RWPE2 (cell line): ENCODE measurements around the gene GAB2.

ENCODE experiments used
- ATAC-seq: fragments of 200-7000 bp; cut with Tn5 transposase; 3 replicates; pipeline ENCODE4 v1.9.1; 2021; ENCODE audit warnings: low read depth
- DNase-seq: peaks from one replicate; pipeline ENCODE4 v3.0.0-alpha.2; 2020; ENCODE audit warnings: low spot score
- H3K27ac ChIP-seq: fragments of 450-650 bp; 2 replicates; pipeline ENCODE4 v1.5.1; 2017; ENCODE audit warnings: mild to moderate bottlenecking; ENCODE audit not compliant: poor library complexity, severe bottlenecking
- H3K27me3 ChIP-seq: fragments of 250-450 bp; sonication (Bioruptor Pico); 2 replicates; pipeline ENCODE4 v1.5.1; 2021; ENCODE audit warnings: mild to moderate bottlenecking, moderate library complexity; ENCODE audit not compliant: insufficient read depth, poor library complexity, severe bottlenecking
- H3K36me3 ChIP-seq: fragments of 250-450 bp; sonication (Bioruptor Pico); 2 replicates; pipeline ENCODE4 v1.5.1; 2020; ENCODE audit warnings: low read depth, mild to moderate bottlenecking, moderate library complexity
- H3K4me1 ChIP-seq: fragments of 250-450 bp; sonication (Bioruptor Pico); 2 replicates; pipeline ENCODE4 v1.5.1; 2021; ENCODE audit warnings: mild to moderate bottlenecking, moderate library complexity; ENCODE audit not compliant: insufficient read depth, poor library complexity, severe bottlenecking
- H3K4me3 ChIP-seq: fragments of 250-450 bp; sonication (Bioruptor Pico); 2 replicates; pipeline ENCODE4 v1.5.1; 2021; ENCODE audit warnings: mild to moderate bottlenecking, moderate library complexity; ENCODE audit not compliant: severe bottlenecking
- H3K9me3 ChIP-seq: fragments of 250-450 bp; sonication (Bioruptor Pico); 2 replicates; pipeline ENCODE4 v1.5.1; 2021; ENCODE audit warnings: mild to moderate bottlenecking, moderate library complexity; ENCODE audit not compliant: severe bottlenecking
- TF ChIP-seq, protein P1 (sequence below): fragments of 450-650 bp; IDR thresholded peaks from one replicate; pipeline ENCODE4 v1.5.1; 2017; ENCODE audit warnings: mild to moderate bottlenecking, moderate library complexity; ENCODE audit not compliant: poor library complexity, severe bottlenecking

The GAB2 gene

DNA sequence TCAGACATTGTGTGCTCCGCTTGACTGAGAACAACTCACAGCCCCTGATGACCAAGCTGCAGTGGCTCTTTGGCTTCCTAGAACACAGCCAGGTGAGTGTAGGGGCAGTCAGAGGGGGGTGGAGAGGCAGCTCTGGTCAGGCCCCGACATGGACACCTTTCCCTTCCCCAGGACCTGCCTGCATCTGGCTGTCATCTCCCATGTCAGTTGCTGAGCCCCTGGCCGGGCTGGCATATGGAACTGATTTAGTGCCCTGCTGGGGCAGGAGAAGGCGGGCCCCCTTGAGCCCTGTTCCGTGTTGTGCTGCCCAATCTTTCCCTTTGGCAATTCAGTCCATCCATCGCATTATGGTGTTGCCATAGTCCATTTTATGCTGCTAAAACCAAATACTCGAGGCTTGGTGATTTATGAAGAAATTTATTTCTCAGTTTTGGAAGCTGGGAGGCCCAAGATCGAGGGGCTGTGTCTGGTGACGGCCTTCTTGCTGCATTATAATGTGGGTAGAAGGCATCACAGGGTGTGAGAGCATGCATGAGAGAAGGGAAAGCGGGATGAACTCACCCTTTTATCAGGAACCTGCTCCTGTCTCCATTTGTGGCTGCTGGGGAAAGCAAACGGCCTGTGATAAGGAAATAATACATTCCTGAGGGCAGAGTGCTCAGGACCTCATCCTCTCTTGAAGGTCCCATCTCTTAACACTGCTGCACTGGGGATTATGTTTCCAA lies 209.9 kb downstream of the GAB2 start:
- no peak overlapping the region for H3K27ac ChIP-seq
- peak; percentile 25 for DNase-seq
- no peak for ATAC-seq

DNA sequence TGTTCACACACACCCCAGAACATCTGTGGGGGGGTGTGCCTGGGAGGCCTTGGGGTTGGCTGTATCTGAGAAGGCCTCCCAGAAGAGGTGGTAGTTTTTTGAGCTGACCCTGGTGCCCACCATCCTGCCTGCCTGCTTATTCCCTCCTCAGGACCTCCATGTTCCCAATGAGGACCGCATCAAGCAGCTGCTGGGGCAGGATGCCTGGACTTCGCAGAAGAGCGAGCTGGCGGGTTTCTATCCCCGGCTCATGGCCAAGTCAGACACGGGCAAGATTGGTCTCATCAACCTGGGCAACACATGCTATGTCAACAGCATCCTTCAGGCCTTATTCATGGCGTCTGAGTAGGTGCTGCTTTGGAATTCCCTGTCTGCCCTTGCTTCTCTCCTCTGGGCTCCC lies 211.9 kb downstream of the GAB2 start:
- Histone ChIP-seq H3K4me3 (no peak overlapping the region), H3K4me1 (no peaks in the 10 kb centered on the region), H3K9me3 (no peaks in the 10 kb centered on the region), H3K27ac (no peak overlapping the region), H3K27me3 (no peaks in the 10 kb centered on the region), H3K36me3 (peaks cover 7% of the 10 kb centered on the region; the same call in 1 of the 2 replicates)
- TF ChIP-seq, protein P1, sequence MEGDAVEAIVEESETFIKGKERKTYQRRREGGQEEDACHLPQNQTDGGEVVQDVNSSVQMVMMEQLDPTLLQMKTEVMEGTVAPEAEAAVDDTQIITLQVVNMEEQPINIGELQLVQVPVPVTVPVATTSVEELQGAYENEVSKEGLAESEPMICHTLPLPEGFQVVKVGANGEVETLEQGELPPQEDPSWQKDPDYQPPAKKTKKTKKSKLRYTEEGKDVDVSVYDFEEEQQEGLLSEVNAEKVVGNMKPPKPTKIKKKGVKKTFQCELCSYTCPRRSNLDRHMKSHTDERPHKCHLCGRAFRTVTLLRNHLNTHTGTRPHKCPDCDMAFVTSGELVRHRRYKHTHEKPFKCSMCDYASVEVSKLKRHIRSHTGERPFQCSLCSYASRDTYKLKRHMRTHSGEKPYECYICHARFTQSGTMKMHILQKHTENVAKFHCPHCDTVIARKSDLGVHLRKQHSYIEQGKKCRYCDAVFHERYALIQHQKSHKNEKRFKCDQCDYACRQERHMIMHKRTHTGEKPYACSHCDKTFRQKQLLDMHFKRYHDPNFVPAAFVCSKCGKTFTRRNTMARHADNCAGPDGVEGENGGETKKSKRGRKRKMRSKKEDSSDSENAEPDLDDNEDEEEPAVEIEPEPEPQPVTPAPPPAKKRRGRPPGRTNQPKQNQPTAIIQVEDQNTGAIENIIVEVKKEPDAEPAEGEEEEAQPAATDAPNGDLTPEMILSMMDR, result no peak
- DNase-seq (no peak), ATAC-seq (no peak)

More for the DNA sequence above, 209.9 kb downstream of the GAB2 start:
- H3K9me3 ChIP-seq, result no peaks in the 10 kb centered on the region
- no peaks in the 10 kb centered on the region for H3K27me3 ChIP-seq
- 0 out of 2 replicates have a peak, but pooled peaks cover 4% of the 10 kb centered on the region for H3K36me3 ChIP-seq
- H3K4me1 ChIP-seq, result no peaks in the 10 kb centered on the region
- no peak overlapping the region for H3K4me3 ChIP-seq
- TF ChIP-seq, protein P1, result no peak

DNA sequence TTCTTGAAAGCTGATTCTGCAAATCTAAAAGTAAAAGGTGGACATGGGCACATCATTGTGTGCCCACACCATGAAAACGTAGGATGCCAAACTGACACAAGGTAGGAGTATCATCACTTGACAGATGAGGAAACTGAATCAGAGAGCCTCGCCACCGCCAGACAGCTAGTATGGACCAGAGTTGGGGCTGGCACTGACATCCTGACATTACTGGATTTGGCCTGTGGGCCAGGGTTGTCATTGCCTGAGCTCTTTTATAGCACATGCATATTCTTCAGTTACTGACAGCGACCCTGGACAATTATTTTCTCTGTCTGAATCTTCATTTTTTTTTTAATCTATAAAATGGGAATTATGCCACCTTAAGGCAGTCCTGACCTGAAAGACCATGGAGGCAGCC lies 212.4 kb downstream of the GAB2 start:
- Histone ChIP-seq H3K27me3 (no peaks in the 10 kb centered on the region), H3K27ac (no peak overlapping the region), H3K36me3 (peaks cover 7% of the 10 kb centered on the region; the same call in 1 of the 2 replicates), H3K9me3 (no peaks in the 10 kb centered on the region), H3K4me3 (no peak overlapping the region), H3K4me1 (no peaks in the 10 kb centered on the region)
- DNase-seq, result no peak
- no peak for ATAC-seq
- TF ChIP-seq, protein P1, result no peak

DNA sequence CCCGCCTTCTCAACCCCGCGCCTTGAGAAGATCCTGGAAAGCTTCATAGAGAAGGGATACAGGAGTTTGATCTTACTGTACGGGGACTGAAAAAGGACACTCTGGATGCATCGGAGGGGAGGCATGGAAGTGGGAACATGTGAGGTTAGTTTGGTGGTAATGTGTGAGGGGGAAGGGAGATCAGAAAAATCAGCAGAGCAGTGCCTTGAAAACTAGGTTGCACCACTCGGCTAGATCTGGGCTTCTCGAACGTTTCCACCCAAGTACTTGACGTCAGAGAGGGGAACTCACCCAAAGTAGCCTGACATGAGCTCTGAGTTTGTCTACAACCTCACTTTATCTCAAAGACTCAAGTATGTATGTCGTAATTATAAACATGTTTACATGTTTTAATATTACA lies 214.4 kb downstream of the GAB2 start:
- Histone ChIP-seq H3K4me3 (no peak overlapping the region), H3K4me1 (no peaks in the 10 kb centered on the region), H3K27ac (no peak overlapping the region), H3K36me3 (peaks cover 14% of the 10 kb centered on the region; the same call in 1 of the 2 replicates), H3K27me3 (no peaks in the 10 kb centered on the region), H3K9me3 (no peaks in the 10 kb centered on the region)
- TF ChIP-seq, protein P1, result no peak
- ATAC-seq (no peak), DNase-seq (no peak)

DNA sequence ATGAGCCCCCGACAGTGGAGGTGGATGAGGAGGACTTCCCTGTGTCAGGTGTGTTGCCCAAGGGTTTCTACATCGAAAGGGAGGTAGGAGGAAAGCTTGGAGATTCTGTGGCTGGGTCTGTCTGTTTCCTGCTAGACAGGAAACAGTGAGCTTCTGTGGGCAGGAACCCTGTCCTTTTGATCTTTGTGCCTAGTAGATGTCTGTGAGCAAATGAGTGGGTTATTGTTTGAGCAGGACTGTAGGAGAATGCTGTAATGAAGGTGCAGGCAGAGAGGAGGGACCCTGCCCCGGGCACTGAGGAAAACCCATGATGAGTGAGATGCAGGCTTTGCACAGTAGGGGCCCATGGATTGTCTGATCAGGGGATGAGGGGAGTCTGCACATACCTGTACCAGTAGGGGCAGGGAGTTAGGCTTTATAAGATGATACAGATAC lies 214.9 kb downstream of the GAB2 start:
- ATAC-seq (no peak), DNase-seq (no peak)
- Histone ChIP-seq H3K36me3 (peaks cover 14% of the 10 kb centered on the region; the same call in 1 of the 2 replicates), H3K4me1 (no peaks in the 10 kb centered on the region), H3K4me3 (no peak overlapping the region), H3K27ac (no peak overlapping the region), H3K9me3 (no peaks in the 10 kb centered on the region), H3K27me3 (no peaks in the 10 kb centered on the region)
- TF ChIP-seq, protein P1, result no peak
